ENCODE measurements around the gene FLRT2. TPM values are rescaled to one million over a fixed set of nuclear protein-coding genes. Genes with fewer than 3 reads are reported as not detected.

The FLRT2 gene
- total and polyA plus RNA-seq, 10 of the 15 experiments (the other 5 are each of a cell fraction or from before 2014, with no cell fraction given) = 0.03 to 0.13 TPM; not detected in 8

DNA sequence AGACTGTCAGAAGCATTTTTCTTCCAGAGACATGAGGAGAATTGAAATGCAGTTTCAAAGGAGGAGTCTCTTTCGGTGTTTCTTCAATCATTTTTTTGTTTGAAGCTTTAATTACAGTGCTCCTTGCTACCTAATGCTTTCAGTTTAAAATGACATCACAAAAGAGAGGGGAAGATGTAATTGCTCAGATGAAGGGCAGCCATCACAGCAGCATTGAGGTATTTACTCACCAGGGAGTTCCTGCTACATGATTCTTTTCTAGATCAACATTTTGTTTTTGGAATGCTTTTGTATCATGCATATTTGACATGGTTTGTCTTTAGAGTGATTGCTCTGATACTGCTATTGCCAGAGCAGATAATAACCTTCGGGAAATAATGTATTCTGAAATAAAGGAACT lies 28.6 kb downstream of the FLRT2 start (continued):
- no peak for TF ChIP-seq MYC (IDR thresholded peaks at IDR 0.05; ENCODE audit: insufficient read depth, insufficient read length, insufficient replicate concordance, low read length, severe bottlenecking)

DNA sequence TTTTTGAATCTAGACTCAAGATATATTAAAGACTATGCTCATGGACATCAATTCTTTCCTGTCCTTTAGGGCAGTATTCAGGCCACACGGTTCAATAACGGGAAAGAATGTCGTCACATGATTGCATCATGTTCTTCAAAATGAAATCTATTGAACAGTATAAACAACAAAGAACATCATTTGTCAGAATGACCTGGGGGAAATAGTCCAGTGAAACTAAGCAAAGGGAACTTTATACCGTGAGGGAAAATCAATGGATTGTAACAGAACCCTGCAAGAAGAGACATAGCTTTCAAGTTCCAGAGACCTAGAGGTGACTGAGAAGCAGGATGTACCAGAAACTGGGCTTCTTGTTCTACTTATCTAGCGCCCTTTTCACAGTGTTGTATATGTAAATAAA lies 32.7 kb downstream of the FLRT2 start:
- H3K27me3 ChIP-seq (replicated peaks in 1 of 2; ENCODE audit: control insufficient read depth in 2 of 2, insufficient read depth in 2 of 2, low read length in 1 of 2) = no peaks in the 10 kb centered on the region
- H3K79me2 ChIP-seq (ENCODE audit: control insufficient read depth, insufficient read depth, low read length) = no peaks in the 10 kb centered on the region
- no peak overlapping the region for H3K27ac ChIP-seq (ENCODE audit: control insufficient read depth, insufficient read depth)
- no peak for FAIRE-seq
- no peaks in the 10 kb centered on the region for H3K4me1 ChIP-seq (ENCODE audit: control insufficient read depth, insufficient read depth, low read length)
- in situ Hi-C loops (cut with MboI) (no loop called here), intact Hi-C loops (cut with micrococcal nuclease; ENCODE audit: unreplicated experiment) (no loop called here)
- no peak for ATAC-seq
- POLR2A ChIA-PET = no interaction called here
- no peak overlapping the region for H3K4me2 ChIP-seq (ENCODE audit: control insufficient read depth, insufficient read depth)
- CTCF ChIA-PET = no interaction called here
- no peaks in the 10 kb centered on the region for H4K20me1 ChIP-seq (ENCODE audit: control insufficient read depth, insufficient read depth)
- 28% methylated on average over 5 of the region's 5 CpGs for WGBS (ENCODE audit: insufficient coverage, insufficient replicate concordance, low lambda C conversion rate, missing lambda C conversion rate)
- no TSS peak for BruUV-seq (replicated peaks)
- RAD21 ChIA-PET (ENCODE audit: unreplicated experiment) = no interaction called here
- no peaks in the 10 kb centered on the region for H3K9me3 ChIP-seq (replicated peaks; ENCODE audit: control insufficient read depth, insufficient read depth, low read length)
- no peak overlapping the region for H3K4me3 ChIP-seq
- no peak overlapping the region for H2AFZ ChIP-seq (ENCODE audit: control insufficient read depth, low read depth, low read length)
- no peaks in the 10 kb centered on the region for H3K36me3 ChIP-seq (ENCODE audit: control insufficient read depth in 2 of 2, insufficient read depth in 2 of 2, low read length in 1 of 2)
- DNase-seq (ENCODE audit: low read depth, low spot score) = no peak
- H3K9ac ChIP-seq (ENCODE audit: control insufficient read depth, insufficient read depth, low read length) = no peak overlapping the region
- SMC1A ChIA-PET (ENCODE audit: uncharacterized antibody, unreplicated experiment) = interaction anchor here (0.6 kb wide), 1 partner anchor 245 kb away, joined by 3 read pairs; no protein-coding TSS in a partner anchor
- TF ChIP-seq, protein P1, sequence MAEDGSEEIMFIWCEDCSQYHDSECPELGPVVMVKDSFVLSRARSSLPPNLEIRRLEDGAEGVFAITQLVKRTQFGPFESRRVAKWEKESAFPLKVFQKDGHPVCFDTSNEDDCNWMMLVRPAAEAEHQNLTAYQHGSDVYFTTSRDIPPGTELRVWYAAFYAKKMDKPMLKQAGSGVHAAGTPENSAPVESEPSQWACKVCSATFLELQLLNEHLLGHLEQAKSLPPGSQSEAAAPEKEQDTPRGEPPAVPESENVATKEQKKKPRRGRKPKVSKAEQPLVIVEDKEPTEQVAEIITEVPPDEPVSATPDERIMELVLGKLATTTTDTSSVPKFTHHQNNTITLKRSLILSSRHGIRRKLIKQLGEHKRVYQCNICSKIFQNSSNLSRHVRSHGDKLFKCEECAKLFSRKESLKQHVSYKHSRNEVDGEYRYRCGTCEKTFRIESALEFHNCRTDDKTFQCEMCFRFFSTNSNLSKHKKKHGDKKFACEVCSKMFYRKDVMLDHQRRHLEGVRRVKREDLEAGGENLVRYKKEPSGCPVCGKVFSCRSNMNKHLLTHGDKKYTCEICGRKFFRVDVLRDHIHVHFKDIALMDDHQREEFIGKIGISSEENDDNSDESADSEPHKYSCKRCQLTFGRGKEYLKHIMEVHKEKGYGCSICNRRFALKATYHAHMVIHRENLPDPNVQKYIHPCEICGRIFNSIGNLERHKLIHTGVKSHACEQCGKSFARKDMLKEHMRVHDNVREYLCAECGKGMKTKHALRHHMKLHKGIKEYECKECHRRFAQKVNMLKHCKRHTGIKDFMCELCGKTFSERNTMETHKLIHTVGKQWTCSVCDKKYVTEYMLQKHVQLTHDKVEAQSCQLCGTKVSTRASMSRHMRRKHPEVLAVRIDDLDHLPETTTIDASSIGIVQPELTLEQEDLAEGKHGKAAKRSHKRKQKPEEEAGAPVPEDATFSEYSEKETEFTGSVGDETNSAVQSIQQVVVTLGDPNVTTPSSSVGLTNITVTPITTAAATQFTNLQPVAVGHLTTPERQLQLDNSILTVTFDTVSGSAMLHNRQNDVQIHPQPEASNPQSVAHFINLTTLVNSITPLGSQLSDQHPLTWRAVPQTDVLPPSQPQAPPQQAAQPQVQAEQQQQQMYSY (CRISPR knock-in tag; IDR thresholded peaks at IDR 0.05) = no peak
- no peak for TF ChIP-seq BACH1 (IDR thresholded peaks at IDR 0.05; ENCODE audit: borderline replicate concordance)
- TF ChIP-seq PAX5 (IDR thresholded peaks at IDR 0.05; ENCODE audit: borderline replicate concordance, low read depth, low read length) = no peak
- no peak for TF ChIP-seq TCF12 (IDR thresholded peaks at IDR 0.05; ENCODE audit: low read depth, low read length)
- TF ChIP-seq ETV6 (conservative IDR thresholded peaks at IDR 0.05 in 1 of 2, IDR thresholded peaks at IDR 0.05 in 1 of 2; ENCODE audit: borderline replicate concordance in 1 of 2, low read depth in 1 of 2) = no peak
- no peak for TF ChIP-seq NFIC (IDR thresholded peaks at IDR 0.05; ENCODE audit: low read depth, low read length)
- TF ChIP-seq, protein P2, sequence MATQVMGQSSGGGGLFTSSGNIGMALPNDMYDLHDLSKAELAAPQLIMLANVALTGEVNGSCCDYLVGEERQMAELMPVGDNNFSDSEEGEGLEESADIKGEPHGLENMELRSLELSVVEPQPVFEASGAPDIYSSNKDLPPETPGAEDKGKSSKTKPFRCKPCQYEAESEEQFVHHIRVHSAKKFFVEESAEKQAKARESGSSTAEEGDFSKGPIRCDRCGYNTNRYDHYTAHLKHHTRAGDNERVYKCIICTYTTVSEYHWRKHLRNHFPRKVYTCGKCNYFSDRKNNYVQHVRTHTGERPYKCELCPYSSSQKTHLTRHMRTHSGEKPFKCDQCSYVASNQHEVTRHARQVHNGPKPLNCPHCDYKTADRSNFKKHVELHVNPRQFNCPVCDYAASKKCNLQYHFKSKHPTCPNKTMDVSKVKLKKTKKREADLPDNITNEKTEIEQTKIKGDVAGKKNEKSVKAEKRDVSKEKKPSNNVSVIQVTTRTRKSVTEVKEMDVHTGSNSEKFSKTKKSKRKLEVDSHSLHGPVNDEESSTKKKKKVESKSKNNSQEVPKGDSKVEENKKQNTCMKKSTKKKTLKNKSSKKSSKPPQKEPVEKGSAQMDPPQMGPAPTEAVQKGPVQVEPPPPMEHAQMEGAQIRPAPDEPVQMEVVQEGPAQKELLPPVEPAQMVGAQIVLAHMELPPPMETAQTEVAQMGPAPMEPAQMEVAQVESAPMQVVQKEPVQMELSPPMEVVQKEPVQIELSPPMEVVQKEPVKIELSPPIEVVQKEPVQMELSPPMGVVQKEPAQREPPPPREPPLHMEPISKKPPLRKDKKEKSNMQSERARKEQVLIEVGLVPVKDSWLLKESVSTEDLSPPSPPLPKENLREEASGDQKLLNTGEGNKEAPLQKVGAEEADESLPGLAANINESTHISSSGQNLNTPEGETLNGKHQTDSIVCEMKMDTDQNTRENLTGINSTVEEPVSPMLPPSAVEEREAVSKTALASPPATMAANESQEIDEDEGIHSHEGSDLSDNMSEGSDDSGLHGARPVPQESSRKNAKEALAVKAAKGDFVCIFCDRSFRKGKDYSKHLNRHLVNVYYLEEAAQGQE (IDR thresholded peaks at IDR 0.05; ENCODE audit: low read depth, low read length) = no peak
- TF ChIP-seq PML (IDR thresholded peaks at IDR 0.05; ENCODE audit: low read length) = no peak
- no peak for TF ChIP-seq BCL11A (IDR thresholded peaks at IDR 0.05; ENCODE audit: low read depth, low read length)
- TF ChIP-seq RFX5 (IDR thresholded peaks at IDR 0.05; ENCODE audit: low read depth, low read length) = no peak
- TF ChIP-seq ESRRA (IDR thresholded peaks at IDR 0.05; ENCODE audit: low read length) = no peak
- no peak for TF ChIP-seq MYC (IDR thresholded peaks at IDR 0.05; ENCODE audit: insufficient read depth, insufficient read length, insufficient replicate concordance, low read length, severe bottlenecking)
- no peak for TF ChIP-seq CBX3 (IDR thresholded peaks at IDR 0.05; ENCODE audit: borderline replicate concordance, low read depth)
- TF ChIP-seq EP300 (IDR thresholded peaks at IDR 0.05; ENCODE audit: borderline replicate concordance in 1 of 2, control insufficient read depth in 1 of 2, low read depth in 2 of 2, low read length in 2 of 2) = no peak
- no peak for TF ChIP-seq YBX1 (IDR thresholded peaks at IDR 0.05)
- TF ChIP-seq TCF7 (IDR thresholded peaks at IDR 0.05; ENCODE audit: borderline replicate concordance) = no peak

All from GM12878 (cell line).